GM19455 (cell line): Measurements from ENCODE around the gene MTARC2.
A peak's percentile ranks its signal among the peaks of the same experiment; 100 is the strongest.

Source experiments
- ATAC-seq: cut with Tn5 transposase; IDR thresholded peaks from one replicate; pipeline ENCODE4 v1.9.1; 2021; ENCODE audit not compliant: unreplicated experiment

MTARC2 gene

DNA sequence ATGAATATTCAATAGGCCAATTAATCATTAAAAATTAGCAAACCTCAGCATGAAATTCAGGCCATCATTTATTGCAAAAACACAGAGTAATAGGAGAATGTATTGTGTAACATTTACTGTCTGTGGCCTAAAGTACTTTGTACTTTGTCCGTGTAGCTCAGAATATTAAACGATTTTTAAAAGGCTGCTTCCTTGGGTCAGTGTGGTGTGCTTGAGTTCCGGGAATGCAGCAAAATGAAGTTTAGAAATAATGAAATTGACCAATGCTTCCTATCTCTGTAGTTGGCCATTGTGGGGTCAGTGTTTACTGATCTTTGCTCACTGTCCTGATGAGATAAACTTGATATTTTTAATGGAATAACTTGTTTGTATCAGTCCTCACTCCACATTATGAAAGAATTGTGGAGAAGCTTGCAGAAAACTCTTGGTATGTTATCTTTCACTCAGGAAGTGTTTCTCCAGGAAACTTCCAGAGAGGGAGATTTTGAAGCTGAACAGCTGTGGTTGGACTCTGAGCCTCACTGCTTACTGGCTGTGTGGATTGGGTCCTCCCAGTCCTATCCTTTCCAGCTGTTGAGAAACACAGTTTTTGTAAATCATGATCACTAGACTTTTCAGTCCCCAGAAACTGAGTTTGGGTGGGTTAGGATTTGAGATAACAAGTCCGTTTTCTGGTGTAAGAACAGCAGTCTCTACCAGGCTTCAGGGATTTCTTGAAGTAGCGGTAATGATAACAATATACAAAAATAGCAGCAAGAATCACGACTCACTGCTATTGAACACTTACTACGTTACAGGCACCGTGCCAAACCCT is 19.4 kb downstream of the MTARC2 start:
- no peak for ATAC-seq

DNA sequence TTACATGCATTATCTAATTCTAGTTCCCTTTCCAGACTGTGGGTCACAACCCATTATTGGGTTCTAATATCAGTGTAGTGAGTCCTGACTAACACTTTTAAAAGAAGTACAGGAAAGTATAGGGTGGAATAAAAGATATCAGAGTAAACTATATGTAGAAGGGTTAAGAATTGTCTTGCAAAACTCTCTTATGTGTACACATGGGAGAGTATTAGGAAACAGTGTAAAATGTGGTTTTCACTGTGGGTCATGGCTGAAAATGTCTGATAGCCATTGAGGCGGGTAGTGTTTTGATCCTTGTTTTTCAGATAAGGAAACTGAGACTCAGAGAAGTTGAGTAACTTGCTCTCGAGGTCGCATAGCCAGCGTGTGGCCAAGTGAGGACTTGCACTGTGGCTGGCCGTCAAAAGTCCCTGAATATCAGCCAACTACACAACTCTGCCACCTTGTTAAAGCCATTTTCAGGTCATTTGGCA is 20.0 kb downstream of the MTARC2 start:
- ATAC-seq, result no peak

- ATAC-seq, result no peak
Observed at GRCh38 chr1:220769205-220769604, 21.1 kb downstream of the MTARC2 start.

DNA sequence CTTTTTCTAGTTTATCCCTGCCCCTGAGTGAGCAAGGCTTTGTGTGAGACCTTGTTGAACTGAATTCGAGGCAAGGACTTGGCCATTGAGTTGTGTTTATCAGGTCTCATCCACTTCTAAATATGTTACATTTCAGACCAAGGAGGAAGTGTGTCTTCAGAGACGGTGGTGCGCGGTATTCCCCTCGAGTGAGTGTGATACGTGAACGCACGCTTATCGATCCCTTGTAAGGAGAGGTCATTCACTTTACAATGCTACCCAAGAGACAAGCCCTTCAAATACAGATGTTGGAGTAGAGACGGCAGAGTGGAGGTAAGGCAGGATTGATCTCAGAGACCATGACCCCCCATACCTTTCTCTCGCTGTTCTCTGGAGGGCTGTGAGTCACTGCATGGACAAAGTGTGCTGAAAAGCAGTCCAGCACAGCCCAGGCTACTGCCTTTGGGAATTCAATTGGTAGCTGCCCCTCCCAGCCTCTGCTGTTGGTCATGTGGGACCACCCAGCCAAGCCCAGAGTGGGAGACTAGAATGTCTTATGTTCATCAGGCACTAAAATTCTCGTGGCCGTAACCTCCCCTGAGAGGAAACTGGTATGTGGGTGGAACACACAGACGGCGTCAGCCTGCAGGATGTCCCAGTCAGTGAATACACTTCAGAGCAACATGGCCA is 22.3 kb downstream of the MTARC2 start:
- ATAC-seq, result peak; percentile 75

DNA sequence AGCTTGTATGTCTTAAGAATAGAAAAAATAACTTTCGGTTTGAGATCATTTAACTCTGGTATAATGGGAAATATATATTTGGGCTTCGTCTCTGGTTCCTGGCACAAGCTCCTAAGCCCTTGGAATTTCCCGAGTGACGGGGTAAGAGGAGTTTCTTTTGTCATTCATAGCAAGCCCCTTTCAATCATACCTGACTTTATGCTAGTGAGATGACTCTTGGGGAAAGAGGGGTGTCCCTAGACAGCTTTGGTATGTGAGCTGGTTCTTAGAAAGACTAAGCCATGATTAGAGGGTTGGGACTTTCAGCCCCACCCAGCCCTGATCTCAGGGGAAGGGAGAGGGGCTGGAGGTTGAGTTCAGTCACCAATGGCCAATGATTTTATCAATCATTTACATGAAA is 24.7 kb downstream of the MTARC2 start:
- ATAC-seq, result no peak

DNA sequence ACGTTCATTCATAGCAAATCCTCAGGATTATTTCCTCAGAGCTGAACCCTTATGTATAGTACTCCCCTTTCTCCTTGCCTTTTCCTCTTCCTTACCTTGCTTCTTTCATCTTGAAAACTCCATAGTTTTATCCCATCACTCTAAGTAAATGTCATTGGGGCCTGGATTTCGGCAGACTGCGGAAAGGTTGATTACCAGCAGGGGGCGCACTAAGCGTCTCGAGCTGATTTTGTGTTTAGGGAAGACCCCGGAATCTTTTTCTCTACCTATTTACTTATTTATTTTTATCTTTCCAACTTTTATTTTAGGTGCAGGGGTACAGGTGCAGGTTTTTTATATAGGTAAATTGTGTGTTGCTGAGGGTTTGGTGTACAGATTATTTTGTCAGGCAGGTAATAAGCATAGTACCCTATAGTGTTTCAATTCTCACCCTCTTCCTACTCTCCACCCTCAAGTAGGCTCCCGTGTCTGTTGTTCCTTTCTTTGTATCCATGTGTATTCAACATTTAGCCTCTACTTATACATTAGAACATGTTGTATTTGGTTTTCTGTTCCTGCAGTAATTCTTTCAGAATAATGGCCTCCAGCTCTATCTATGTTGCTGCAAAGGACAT is 27.2 kb downstream of the MTARC2 start:
- ATAC-seq, result no peak

- no peak for ATAC-seq
Observed at GRCh38 chr1:220776254-220776653, 28.1 kb downstream of the MTARC2 start.

DNA sequence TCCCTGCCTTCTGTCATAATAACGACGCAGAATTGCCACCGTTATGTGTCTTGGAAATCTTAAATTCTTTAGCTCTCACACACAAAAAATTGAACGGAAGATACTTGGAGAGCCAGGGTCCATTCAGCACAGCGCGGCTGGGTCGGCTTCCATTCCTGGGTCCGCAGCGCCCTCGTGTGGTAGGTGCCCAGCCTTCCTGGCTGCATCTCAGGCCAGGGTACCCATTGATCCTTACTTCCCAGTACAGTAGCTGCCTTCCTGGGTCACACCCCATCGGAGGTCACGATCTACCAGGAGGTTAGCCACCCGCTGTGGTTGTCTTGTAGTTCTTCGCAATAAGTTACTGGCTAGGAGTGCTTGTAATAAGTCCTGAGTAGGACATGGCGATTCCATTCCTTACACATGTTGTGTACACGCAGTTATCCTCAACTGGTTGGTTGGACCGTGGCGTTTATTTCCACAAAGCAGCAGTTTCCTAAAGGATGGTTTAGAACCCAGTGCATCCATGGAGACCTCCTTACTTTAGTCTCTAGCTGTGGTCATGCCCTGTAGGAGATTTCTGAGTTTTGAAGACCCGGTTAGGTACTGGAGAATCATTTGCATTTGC is 28.7 kb downstream of the MTARC2 start:
- peak; percentile 91 for ATAC-seq

DNA sequence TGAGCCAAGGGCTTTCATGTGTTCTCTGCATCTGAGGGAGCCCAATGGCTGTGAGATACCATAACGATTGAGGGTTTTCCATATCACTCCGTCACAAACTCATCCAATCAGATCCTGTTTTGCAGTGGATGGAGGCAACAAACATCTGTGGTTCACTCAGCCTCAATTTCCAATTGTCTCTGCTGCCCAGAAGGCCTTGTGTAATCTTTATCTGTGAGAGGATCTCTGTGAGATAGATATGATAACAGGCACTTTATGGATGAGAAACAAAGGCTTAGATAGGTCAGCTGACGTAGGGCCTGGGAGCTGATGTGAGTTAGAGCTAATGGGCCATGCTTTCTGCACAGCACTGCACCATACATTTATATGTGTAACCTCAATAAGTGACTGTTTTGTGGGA is 35.3 kb downstream of the MTARC2 start:
- no peak for ATAC-seq

- no peak for ATAC-seq
Observed at GRCh38 chr1:220784751-220785150, 36.6 kb downstream of the MTARC2 start.

DNA sequence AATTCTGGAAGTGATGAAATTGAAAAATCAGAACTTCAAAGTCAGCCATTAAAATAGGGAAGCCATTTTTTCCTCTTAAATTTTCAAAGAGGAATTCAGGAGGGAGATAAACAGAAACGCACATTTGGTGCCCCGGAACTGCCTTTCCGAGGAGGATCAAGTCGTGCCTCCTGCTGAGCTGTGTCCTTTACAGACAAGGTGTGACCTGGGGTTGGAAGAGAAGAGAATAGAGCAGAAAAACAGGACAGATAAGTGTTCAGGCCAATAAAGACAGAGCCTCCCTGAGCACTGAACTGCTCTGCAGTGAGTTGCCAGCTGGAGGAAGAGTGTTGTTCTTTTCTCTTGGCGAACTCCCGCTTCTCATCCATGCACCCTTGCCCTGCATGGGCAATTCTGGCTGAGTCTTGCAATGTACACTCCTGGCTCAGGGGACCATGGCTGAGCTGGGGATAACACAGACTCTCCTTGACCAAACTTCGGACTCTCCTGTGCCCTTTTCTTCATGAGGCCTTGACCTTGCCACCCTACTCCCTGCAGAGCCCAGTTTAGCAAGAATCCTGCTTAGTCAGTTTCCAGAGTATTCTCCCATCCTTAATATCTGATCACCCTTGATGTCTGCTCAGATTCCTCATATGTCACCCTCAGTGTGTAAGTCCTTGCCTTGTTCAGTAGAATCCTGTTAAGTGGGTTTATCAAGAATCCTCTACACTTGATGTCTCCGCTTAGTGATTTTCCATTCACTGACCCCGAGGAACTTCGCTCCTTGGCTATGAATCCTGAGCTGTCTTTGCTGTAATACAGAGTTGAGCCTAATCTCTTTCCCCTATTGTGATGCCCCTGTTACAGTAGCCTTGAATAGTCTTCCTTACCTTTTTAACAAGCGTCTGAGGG is 37.3 kb downstream of the MTARC2 start:
- ATAC-seq, result no peak

DNA sequence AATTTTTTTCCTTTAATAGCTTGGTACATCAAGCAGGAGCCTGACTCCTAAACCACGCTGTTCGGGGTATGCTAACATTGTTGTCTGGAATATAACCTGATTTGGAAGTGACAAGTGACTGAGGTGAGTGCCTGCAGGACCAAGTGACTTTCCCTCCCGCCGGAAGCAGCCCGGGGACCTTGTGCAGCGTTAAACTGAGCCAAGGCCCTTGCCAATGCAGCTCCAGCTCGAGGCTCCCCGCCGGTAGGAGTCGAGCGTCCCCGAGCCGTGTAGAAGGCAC is 37.9 kb downstream of the MTARC2 start:
- peak; percentile 18 for ATAC-seq

GRCh38 chr1:220786337-220787068 is 38.4 kb downstream of the MTARC2 start, which contains the start of gene MTARC1:
Gene MTARC1 (plus strand): TSS chr1:220786913. CDS start chr1:220786945, 32 bp downstream.
- ATAC-seq, result peak; percentile 66

DNA sequence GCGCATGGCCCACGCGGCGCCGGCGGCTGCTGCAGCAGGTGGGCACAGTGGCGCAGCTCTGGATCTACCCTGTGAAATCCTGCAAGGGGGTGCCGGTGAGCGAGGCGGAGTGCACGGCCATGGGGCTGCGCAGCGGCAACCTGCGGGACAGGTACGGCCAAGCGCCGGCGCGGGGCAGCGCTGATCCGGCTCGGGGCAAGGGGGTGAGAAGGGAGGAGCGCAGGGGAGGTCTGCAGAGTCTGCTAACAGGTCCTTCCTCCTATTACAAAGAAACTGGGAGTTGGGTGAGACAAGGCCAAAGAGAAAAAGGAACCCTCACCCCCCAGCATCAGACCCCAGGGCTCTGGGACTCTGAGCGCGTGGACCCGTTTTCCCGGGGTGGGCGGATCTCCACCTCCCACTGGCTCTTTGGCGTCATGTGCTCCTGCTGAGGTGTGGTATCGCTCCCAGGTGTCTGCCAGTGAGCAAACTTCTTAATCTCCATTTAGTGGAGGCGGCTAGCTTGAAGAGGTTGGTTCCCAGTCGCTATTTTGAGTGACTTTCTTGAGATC is 39.0 kb downstream of the MTARC2 start:
- peak; percentile 45 for ATAC-seq

DNA sequence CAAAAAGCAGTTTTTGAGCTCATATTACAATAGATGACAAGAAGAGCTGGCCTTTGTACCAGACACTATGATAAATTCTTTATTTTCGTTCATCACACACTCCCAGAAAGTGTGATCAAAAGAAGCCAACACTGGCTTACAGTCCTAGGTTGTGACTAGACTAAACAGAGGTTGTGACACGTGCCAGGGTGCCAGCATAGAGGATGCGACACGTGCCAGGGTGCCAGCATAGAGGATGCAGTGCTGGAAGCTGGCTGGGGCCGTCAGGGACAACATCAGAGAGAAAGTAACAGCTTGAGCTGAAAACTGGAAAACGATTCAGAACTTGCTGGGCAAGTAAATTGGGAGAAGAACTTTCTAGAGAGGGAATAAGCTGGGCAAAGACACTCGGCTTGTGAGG is 40.8 kb downstream of the MTARC2 start:
- no peak for ATAC-seq

- no peak for ATAC-seq
Observed at GRCh38 chr1:220789532-220790147, 41.5 kb downstream of the MTARC2 start.

GRCh38 chr1:220791285-220791684 is 43.2 kb downstream of the MTARC2 start:
- no peak for ATAC-seq

GRCh38 chr1:220791956-220792355 is 43.8 kb downstream of the MTARC2 start:
- no peak for ATAC-seq

DNA sequence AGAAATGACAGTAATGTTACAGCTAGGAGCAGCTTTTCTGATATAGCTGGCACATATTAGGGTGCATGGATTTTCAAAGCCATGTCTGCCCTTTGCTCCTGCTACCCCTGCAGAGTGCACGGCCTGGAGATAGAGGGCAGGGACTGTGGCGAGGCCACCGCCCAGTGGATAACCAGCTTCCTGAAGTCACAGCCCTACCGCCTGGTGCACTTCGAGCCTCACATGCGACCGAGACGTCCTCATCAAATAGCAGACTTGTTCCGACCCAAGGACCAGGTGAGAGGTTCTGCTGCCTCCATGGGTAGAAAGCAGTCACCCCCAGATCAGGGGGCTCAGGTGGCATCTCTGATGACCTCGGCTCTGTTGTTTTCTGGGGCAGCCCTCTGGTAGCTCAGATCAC is 48.4 kb downstream of the MTARC2 start:
- ATAC-seq, result no peak
